Measurements from ENCODE around the gene ELMOD2. TPM values are rescaled to one million over a fixed set of nuclear protein-coding genes. Genes with fewer than 3 reads are reported as not detected.

ELMOD2 gene
- total and polyA plus RNA-seq, 2 of the 13 experiments (the other 11 are each of a cell fraction or from before 2014, with no cell fraction given) = 10.2 to 38.1 TPM

- no peak for TF ChIP-seq ATF6 (CRISPR knock-in tag; conservative IDR thresholded peaks at IDR 0.05)
- no peak for TF ChIP-seq ZNF34 (CRISPR knock-in tag; IDR thresholded peaks at IDR 0.05; ENCODE audit: borderline replicate concordance)
- no peak for TF ChIP-seq U2AF1 (optimal IDR thresholded peaks at IDR 0.05; ENCODE audit: low read depth, low read length)
- no peak; the same call in 1 of the 2 replicates for TF ChIP-seq ZNF605 (CRISPR knock-in tag; IDR thresholded peaks at IDR 0.05)
- no peak for TF ChIP-seq ZNF691 (CRISPR knock-in tag; IDR thresholded peaks at IDR 0.05; ENCODE audit: borderline replicate concordance, low read depth)
- TF ChIP-seq PHF5A (CRISPR knock-in tag; IDR thresholded peaks at IDR 0.05; ENCODE audit: low read depth, unreplicated experiment) = peak; percentile 53
- no peak for TF ChIP-seq TBP (CRISPR knock-in tag; IDR thresholded peaks at IDR 0.05)
- TF ChIP-seq ZNF775 (CRISPR knock-in tag; IDR thresholded peaks at IDR 0.05; ENCODE audit: borderline replicate concordance) = no peak
- TF ChIP-seq TEAD3 (CRISPR knock-in tag; optimal IDR thresholded peaks at IDR 0.05; ENCODE audit: borderline replicate concordance) = peak; percentile 53
- peak; percentile 43; the same call in 1 of the 2 replicates for TF ChIP-seq PAXIP1 (CRISPR knock-in tag; conservative IDR thresholded peaks at IDR 0.05)
- TF ChIP-seq THAP9 (CRISPR knock-in tag; IDR thresholded peaks at IDR 0.05; ENCODE audit: borderline replicate concordance) = peak; percentile 79; the same call in 1 of the 2 replicates
- peak; percentile 80; the same call in 1 of the 2 replicates for TF ChIP-seq ZSCAN9 (CRISPR knock-in tag; IDR thresholded peaks at IDR 0.05; ENCODE audit: borderline replicate concordance)
- TF ChIP-seq ZNF235 (CRISPR knock-in tag; IDR thresholded peaks at IDR 0.05; ENCODE audit: borderline replicate concordance) = no peak
- TF ChIP-seq TCF7 (IDR thresholded peaks at IDR 0.05; ENCODE audit: low read depth) = no peak
- TF ChIP-seq ZNF800 (CRISPR knock-in tag; IDR thresholded peaks at IDR 0.05) = peak; percentile 92
- no peak for TF ChIP-seq ZNF24 (IDR thresholded peaks at IDR 0.05)
- TF ChIP-seq AGO2 (optimal IDR thresholded peaks at IDR 0.05; ENCODE audit: low read depth, low read length) = peak; percentile 91
Measured at GRCh38 chr4:140523857-140524742, at the start of gene ELMOD2 (continued).
